Testis (tissue), 2 donors: ENCODE results near the gene ARL15.

Experiments used
- POLR2A ChIP-seq: fragments of 450-650 bp; IDR thresholded peaks from one replicate; pipeline ENCODE4 v1.6.1; 2017; ENCODE audit warnings: antibody characterized with exemption, mild to moderate bottlenecking, moderate library complexity
- TF ChIP-seq, protein P1 (sequence below), 3 experiments: fragments of 450-650 bp in 2 of 3; fragments of 200-600 bp in 1 of 3; sonication (generic) in 1 of 3; IDR thresholded peaks; one replicate each; pipeline ENCODE4 v1.5.1; 2016 to 2019; ENCODE audit warnings: antibody characterized with exemption in 3 of 3, mild to moderate bottlenecking in 2 of 3, moderate library complexity in 1 of 3

DNA sequence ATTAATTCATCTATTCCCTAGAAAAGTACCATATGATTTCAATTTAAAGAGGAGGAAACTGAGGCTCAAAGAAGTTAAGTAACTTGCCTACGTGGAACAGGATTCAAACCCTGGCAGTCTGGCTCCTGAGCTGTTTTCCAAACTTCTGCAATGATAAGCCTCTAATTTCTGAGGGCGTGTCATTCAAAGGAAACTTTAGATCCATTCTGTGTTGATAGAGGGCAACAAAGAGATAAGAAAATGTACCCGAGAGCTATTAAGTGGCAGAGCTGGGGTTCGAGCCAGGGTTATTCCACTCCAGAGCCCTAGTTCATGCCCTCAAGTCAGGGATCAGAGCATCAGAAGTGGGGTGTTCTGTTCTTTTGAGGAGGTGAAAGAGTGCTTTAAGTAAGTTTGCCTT lies 131.4 kb downstream of the ARL15 start:
- TF ChIP-seq, protein P1, sequence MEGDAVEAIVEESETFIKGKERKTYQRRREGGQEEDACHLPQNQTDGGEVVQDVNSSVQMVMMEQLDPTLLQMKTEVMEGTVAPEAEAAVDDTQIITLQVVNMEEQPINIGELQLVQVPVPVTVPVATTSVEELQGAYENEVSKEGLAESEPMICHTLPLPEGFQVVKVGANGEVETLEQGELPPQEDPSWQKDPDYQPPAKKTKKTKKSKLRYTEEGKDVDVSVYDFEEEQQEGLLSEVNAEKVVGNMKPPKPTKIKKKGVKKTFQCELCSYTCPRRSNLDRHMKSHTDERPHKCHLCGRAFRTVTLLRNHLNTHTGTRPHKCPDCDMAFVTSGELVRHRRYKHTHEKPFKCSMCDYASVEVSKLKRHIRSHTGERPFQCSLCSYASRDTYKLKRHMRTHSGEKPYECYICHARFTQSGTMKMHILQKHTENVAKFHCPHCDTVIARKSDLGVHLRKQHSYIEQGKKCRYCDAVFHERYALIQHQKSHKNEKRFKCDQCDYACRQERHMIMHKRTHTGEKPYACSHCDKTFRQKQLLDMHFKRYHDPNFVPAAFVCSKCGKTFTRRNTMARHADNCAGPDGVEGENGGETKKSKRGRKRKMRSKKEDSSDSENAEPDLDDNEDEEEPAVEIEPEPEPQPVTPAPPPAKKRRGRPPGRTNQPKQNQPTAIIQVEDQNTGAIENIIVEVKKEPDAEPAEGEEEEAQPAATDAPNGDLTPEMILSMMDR (IDR thresholded peaks at IDR 0.05): no peak
- no peak for TF ChIP-seq POLR2A
